NT2/D1 (cell line): ENCODE results near the gene UBA3.

Experiments used
- SUZ12 ChIP-seq: IDR thresholded peaks from 2 replicates; pipeline ENCODE4 v1.6.1; 2011; ENCODE audit not compliant: insufficient read length, insufficient read depth; ENCODE audit errors: extremely low read depth
- ZNF274 ChIP-seq: IDR thresholded peaks from 2 replicates; pipeline ENCODE4 v1.6.1; 2011; ENCODE audit warnings: mild to moderate bottlenecking, low read depth, low read length

GRCh38 chr3:69008980-69009379 is 71.2 kb downstream of the UBA3 start:
- no peak for TF ChIP-seq ZNF274
- TF ChIP-seq SUZ12: no peak
